HCEC 1CT (cell line): Measurements from ENCODE around the gene MEGF9.
A peak's percentile ranks its signal among the peaks of the same experiment; 100 is the strongest.

Experiments used
- DNase-seq: peaks from one replicate; pipeline ENCODE4 v3.0.0-alpha.2; 2017

MEGF9 gene

DNA sequence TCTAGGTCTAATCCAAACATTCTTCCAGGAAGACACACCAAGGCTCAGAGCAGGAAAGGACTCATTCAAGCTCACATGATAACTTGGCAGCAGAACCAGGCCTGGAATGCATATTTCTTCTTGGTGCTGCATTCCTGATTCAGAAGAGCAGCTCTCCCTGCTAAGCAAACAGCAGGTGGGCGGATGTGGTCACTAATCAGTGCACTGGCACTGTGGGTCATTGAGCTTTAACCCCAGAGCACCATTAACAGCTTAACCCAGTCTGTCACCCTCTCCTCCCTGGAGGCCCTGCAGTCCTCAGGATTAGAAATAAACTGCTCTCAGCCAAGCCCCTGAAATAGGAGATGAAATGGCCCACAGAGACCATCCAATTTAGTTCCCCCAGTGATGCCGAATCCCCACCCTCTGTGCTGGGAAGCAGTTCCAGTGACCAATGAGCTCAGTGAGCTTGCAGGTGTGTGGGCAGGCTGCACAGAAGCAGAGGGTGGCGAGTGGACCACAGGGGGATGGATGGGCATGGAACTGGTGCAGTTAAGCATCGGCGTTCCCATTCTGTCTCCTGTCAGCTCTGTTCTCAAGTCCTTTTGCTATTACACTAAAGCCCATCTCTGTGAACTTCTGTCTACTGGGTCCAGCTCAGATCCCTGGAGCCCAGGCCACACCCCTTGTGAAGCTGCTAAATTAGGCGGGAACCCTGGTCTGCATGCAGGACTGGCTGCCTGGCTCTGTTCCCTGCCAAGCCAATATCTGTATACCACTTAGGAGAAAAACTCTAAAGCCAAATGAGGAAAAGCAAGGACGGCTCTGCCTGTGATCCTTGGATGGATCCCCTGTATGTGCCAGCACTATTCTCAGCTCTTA, 16.6 kb upstream of the MEGF9 start:
- DNase-seq, result peak; percentile 98

DNA sequence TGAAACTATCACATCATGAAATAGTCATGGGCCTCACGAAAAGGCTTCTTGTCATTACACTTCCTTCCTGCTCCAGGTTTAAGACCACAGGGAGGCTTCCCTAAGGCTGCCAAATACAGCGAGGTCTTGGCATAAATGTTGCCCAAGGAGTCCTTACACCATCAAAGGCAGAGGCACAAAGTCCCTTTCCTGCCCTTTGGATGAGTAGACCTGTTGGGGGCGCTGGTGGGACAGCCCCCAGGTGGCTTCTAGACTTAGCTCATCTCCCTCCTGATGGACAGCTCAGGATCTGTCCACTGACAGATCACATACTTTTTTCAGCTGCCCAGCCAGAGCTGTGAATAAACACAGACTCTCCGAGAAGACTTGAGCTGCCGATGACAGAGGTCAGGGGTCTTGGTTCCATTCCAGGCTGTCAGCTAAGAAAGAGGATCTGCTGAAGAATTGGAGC, 15.5 kb upstream of the MEGF9 start:
- peak; percentile 11 for DNase-seq

DNA sequence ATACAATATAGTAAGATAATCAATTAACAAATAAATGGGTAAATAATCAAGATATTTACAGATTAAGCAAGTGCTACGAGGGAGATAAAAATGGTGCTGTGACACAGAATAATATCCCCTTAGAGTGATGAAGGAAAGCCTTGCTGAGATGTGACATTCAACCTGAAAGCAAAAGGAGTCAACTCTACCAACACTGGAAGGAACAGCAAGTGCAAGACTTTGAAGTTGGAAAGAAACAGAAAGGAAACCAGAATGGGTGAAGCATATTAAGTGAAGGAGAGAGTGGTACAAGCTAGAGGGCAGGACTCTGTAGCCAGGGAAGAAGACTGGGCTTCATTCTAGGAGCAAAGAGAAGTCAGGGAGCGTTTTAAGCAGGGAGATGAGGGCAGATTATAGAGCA, 12.2 kb upstream of the MEGF9 start:
- DNase-seq, result no peak

GRCh38 chr9:120725907-120726306, 11.6 kb upstream of the MEGF9 start:
- DNase-seq, result no peak

DNA sequence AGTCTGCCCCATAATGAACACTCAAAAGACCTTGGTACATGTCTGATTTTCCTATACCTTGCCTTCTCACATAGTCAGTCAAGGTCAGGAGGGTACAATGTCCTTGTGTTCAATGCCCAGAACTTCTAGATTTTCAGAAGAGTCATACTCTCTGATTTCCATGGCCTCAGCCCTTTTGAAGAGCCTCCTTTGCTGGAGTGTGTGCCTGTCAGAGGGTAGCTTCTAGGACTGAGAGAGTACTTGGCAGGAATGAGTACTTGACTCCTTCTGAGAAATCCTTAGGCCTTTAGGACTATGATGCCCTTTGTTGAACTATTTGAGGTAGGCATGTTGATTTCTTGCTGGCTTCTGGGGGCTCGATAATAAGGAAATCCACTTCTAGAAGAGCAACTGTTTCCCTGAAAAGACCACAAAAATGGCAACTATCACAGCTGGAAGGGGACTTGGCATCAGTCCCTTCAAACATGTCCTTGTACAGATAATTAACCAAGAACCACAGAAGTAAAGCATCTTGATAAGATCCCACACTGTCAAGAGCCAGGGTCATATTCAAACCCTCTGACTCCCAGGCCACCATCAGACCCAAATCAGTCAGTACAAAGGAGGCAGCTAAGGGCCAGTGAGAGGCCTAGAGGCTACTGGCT, 10.6 kb upstream of the MEGF9 start:
- no peak for DNase-seq

GRCh38 chr9:120723565-120723964, 9.3 kb upstream of the MEGF9 start:
- peak; percentile 65 for DNase-seq

- no peak for DNase-seq
Observed at GRCh38 chr9:120720404-120720803, 6.1 kb upstream of the MEGF9 start.

- no peak for DNase-seq
Observed at GRCh38 chr9:120718316-120718715, 4.0 kb upstream of the MEGF9 start.

DNA sequence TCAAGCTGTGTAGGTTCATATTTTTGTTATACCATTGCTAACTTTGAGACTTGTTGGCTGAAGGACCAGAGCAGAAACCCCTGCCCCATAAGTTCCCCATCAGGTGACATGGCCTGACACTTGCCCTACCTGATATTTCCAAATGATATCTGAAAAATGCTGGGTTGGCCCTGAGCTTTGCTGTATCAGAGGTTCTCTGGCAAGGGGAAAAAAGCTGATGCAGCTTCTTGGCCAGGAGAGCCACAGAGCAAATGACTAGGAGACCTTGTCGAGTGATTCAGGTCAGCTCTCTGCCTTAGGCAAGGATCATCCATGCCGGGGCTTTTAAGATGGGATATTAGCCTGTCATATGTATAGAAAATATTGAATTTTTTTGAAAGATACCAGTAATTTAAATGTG, 2.9 kb upstream of the MEGF9 start:
- no peak for DNase-seq

DNA sequence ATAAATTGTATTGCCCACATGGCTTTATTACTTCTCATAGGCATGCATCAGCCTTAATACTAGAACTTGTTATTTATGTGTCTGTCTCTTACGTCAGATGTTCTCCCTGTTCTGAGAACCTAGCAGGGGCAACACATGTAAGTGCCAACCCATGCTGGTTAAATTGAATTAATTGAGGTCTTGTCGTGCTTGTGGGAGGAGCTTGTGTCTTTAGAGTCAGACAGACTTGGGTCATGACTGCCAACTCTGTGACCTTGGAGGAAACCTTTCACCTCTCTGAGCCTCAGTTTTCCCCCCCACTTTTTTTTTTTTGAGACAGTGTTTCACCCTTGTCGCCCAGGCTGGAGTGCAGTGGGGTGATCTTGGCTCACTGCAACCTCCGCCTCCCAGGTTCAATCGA, 2.2 kb upstream of the MEGF9 start:
- DNase-seq, result no peak

DNA sequence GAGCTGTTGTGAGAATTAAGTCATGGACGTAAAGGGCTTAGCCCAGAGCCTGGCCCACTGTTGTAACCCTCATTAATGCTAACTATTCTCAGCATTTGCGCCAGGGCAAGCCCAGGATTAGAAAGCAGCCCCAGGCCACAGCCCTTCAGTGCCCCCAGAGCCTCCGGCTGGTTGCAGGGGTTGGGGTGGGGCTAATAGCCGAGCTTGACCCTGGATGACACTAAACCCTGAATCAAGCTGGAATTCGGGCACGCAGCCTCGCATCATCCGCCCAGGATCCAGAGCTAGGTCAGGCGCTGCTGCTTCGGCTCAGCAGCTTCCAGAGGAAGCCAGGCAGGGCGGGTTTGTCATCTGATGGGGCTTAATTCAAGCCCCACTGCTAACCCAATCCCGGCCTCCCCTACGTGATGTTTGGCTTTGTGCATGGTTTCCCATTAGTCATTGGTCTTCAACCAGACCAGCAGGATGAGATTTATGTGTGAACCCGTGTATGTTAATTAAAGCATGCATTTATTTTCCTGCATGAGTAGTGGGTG, 1.2 kb upstream of the MEGF9 start:
- DNase-seq, result peak; percentile 93

- DNase-seq, result no peak
Observed at GRCh38 chr9:120714846-120715388, 647 bp upstream of the MEGF9 start.

DNA sequence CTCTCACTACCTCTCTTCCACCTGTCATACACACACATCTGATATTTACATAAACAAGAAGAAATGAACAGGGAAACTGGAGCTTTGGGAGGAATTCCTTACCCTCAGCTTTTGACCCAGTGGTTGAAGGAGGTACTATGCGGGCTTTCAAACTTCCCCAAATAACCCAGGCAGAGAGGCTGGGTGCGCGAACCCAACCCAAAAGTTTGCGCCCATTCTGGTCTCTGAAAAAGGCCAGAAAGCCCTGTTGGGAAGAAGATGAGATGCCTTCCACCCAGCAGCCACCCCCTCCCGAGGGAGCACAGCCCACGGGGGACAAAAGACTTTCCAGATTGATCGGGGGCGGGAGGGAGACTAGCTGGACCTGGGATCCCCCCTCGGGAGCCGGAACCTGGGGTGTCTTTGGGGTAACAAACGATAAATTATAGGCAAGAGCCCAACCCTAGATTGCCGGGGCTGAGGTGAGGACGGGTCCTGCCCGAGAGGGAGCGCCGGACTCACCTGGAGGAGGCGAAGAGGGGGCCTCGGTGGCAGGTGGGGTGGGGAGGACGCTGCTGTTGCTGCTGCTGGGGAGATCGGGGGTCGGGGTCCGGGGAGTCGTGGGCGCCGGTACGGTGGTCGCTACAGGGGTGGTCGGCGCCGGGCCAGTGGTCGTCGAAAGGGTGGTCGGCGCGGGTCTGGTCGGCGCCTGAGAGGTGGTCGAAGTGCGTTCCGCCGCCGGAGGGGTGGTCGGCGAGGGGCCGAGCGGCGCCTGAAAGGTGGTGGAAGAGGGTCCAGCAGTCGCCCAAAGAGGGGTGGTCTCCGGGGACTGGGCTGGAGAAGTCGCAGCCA, 798 bp downstream of the MEGF9 start:
- peak; percentile 35 for DNase-seq

GRCh38 chr9:120712539-120713031, 1.7 kb downstream of the MEGF9 start:
- no peak for DNase-seq

DNA sequence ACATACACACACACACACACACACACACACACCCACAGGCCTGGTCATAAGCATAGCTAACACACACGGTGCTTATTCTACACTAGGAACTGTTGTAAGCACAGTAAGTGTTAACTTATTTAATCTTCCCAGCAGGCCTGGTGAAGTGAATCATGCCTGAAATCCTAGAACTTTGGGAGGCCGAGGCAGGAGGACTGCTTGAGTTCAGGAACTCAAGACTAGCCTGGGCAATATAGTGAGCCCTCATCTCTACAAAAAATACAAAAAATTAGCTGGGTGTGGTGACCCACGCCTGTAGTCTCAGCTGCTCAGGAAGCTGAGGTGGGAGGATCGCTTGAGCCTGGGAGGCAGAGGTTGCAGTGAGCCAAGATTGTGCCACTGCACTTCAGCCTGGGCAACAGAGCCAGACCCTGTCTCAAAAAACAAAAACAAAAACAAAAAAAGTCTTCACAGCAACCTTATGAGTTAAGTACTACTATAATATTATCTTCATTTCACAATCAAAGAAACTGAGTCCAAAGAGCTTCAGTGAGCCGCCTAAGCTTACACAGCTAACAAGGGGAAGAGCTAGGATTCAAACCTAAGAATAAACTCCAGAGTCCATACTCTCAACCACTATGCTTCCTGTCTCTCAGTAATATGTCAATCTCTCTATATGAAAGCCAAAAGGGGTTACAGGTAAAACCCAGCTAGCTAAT, 2.3 kb downstream of the MEGF9 start:
- peak; percentile 41 for DNase-seq

DNA sequence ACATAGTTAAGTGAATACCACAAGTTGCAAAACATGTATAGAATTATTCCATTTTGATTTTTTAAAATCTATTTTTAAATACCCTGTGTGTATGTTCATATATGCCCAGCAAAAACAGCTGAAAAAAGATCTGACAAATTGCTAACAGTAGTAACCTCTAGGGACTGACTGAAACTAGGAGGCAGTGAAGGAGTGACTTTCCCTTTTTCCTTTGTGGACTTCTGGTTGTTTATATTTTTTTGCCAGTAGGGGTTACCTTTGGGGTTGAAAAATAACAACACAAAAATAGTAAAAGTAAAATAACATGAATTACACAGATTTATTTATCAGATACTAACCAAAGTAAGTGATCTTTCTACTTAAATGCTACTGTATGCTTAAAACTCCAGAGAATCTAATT, 2.9 kb downstream of the MEGF9 start:
- no peak for DNase-seq

DNA sequence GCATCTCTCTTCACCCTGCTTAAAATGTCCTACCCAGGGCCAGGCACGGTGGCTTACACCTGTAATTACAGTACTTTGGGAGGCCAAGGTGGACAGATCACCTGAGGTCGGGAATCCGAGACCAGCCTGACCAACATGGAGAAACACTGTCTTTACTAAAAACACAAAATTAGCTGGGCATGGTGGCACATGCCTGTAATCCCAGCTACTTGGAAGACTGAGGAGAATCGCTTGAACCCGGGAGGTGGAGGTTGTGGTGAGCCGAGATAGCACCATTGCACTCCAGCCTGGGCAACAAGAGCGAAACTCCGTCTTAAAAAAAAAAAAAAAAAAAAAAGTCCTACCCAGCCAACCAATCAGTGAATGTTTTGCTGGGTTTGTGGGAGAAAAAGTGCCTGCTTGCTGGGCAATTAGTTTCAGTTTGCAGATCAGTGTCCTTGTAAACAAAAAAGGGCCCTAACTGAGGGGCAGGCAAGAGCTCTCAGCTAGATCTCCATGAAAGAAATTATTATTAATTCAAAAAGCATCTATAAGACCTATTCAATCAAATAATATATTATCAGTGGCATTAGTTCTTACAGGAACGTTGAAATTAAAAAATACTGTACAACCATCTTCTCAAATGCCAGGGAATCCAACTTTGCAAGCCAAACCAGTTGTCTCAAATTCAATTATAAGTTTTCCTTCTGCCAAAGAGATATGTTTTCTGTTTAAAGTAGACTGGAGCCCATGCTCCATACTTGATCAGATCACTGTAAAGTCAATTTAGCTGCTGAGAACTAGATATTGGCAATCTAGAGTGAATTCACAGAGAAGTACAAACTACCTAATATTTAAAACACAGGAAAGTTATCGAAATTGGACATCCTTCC, 3.9 kb downstream of the MEGF9 start:
- DNase-seq, result peak; percentile 68

DNA sequence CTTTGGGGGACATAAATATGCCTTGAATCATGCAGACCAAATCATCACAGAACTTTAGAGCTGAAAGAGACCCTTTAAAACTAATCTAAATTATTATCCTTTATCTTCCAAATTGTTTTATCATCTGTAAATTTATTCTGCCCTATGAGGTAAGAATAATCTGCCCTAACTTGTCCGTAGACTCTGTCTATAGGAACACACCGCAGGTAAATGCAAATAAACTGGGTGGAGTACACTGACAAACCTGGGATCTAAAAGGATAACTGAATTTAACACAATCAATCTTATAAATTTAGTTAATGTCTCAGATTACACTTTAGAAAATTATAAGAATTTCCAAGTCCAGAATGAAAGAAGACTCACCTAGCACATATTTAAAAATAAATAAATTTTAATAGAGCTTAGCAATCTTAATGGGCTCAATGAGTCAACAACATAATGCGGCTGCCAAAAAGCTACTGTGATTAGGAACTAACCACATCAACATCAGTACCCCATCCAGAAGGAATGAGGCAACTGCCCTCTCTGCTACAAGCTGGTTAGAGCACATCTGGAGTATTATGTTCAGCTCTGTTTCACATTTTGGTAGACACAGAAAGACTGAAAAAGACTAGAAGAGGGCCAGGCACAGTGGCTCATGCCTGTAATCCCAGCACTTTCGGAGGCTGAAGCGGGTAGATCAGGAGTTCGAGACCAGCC, 5.6 kb downstream of the MEGF9 start:
- DNase-seq, result peak; percentile 85

DNA sequence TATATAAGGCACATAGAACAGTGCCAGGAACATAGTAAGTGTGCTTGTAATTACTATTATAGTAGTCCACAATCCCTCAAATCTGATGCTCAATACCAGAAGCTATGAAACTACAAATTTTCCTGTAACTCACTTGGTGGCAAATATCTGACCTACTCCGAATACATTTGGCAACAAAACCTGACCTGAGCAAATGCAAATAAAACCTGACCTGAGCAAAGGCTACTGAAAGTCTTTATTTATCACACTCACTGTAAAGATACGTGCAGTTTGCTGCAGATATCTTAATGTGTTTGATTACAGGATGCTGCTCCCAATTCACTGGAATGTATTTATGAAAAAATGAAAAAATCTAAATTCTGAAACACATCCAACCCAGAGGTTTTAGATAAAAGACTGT, 7.1 kb downstream of the MEGF9 start:
- no peak for DNase-seq

DNA sequence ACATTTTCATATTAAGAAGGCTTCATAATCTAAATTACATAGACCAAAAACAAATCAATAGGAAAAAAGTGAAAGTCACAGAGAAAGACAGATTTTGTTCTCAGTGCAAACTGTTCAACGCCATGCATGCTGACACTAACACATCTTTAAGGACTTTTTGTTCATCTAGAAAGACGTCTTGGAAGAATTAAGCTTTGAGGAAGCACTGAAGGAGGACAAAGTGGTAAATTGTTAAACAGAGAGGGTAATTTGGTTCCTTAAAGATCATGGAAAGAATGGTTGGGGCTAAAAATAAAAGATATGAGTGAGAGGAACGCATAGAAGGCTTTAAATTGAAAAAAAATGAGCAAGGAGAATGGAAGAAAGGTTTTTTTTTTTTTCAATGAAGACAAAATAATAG, 9.1 kb downstream of the MEGF9 start:
- DNase-seq, result no peak
